ENCODE data around the gene NLGN1.
"Not testable (repeated sequence)": the region's sequence is repeated elsewhere in the genome, so short reads cannot be mapped to it uniquely, and the experiment has no call there.

Gene NLGN1

DNA sequence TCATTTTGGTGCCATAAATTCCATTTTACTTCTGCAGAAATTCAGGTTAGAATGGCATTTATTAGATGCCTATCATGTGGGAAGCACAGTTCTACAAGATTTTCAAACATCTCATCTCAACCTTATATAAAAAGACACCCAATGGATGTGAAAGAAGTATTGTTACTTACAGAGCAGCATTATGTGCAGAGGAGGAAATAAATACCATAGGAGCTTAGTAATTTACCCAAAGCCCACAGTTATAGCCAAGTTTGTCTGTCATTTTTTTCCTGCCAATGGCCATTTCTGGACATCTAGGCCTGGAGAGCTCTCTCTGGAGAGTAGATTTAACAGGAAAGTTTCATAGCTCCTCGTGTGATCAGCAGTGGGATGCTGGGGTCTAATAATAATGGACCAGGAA is 802.2 kb downstream of the NLGN1 start:
- no peak overlapping the region for H3K4me3 Mint-ChIP-seq
- H3K4me1 Mint-ChIP-seq (ENCODE audit: low read depth): no peaks in the 10 kb centered on the region
- H3K36me3 Mint-ChIP-seq (ENCODE audit: low read depth): no peaks in the 10 kb centered on the region
- H3K27me3 Mint-ChIP-seq: no peaks in the 10 kb centered on the region
- H3K9me3 Mint-ChIP-seq: no peaks in the 10 kb centered on the region
- no peak overlapping the region for H3K27ac Mint-ChIP-seq
- no peak for DNase-seq

DNA sequence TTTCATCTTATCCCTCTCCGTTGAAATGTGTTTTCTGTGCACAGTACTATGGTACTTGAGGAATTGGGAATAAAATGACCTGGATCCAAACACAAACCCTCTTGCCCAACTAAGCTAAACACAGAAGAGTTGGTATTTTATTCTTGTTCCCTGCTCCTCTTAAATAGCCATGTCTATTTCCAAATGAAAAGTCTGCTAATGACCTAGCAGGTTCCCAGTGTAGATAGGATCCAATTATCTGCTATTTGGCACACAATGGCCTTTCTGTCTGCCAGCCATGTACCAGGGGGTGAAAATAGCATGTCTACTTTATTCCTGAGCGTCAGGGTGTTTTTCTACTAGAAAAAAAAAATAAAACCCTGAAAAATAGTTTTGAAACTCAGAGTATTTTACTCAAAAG is 804.6 kb downstream of the NLGN1 start:
- DNase-seq: no peak
- no peak overlapping the region for H3K27ac Mint-ChIP-seq

DNA sequence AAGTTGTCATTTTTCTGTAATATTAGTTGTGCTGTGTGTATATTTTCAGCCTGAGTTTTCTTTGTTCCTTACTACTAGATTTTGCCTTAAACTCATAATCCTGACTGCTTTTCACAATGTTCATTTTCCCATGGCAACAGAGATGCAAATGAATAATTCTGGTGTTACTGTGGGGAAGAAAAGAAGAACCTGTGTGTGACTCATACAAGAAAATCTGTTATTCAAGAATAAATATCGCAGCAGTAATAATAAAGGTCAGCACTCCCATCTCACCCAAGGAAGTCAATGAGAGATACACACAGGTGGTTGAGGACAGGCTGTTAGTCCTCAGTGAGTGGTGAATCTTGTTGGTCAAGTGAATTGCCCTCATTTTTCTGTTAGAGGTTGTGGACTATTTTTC is 805.0 kb downstream of the NLGN1 start:
- no peaks in the 10 kb centered on the region for H3K36me3 Mint-ChIP-seq (ENCODE audit: low read depth)
- no peaks in the 10 kb centered on the region for H3K4me1 Mint-ChIP-seq (ENCODE audit: low read depth)
- DNase-seq: no peak
- H3K27ac Mint-ChIP-seq: no peak overlapping the region
- H3K27me3 Mint-ChIP-seq: no peaks in the 10 kb centered on the region
- no peaks in the 10 kb centered on the region for H3K9me3 Mint-ChIP-seq
- H3K4me3 Mint-ChIP-seq: no peak overlapping the region

More for the DNA sequence above, 804.6 kb downstream of the NLGN1 start:
- Mint-ChIP-seq H3K9me3 (no peaks in the 10 kb centered on the region), H3K36me3 (ENCODE audit: low read depth) (no peaks in the 10 kb centered on the region), H3K4me3 (no peak overlapping the region), H3K27me3 (no peaks in the 10 kb centered on the region), H3K4me1 (ENCODE audit: low read depth) (no peaks in the 10 kb centered on the region)

DNA sequence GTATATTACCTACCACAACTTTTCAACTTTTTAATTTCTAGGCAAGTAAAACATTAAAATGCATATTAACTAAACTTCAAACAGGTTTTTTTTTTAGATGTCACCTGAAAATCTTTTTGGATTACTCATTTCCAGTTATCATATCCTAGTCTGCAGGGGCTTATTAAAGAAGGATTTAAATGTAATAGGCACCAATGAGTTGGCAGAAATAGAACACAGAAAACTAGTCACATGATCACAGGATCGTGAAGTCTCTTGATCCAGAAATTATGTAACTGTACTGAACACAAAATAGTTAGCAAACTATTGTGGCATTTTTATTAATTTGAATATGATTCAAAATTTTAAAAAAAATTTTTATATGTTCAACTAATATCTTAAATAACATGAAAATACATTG is 807.2 kb downstream of the NLGN1 start:
- Mint-ChIP-seq H3K36me3 (ENCODE audit: low read depth) (no peaks in the 10 kb centered on the region), H3K9me3 (no peaks in the 10 kb centered on the region), H3K4me1 (ENCODE audit: low read depth) (no peaks in the 10 kb centered on the region), H3K27me3 (no peaks in the 10 kb centered on the region), H3K4me3 (no peak overlapping the region), H3K27ac (no peak overlapping the region)
- DNase-seq: no peak

DNA sequence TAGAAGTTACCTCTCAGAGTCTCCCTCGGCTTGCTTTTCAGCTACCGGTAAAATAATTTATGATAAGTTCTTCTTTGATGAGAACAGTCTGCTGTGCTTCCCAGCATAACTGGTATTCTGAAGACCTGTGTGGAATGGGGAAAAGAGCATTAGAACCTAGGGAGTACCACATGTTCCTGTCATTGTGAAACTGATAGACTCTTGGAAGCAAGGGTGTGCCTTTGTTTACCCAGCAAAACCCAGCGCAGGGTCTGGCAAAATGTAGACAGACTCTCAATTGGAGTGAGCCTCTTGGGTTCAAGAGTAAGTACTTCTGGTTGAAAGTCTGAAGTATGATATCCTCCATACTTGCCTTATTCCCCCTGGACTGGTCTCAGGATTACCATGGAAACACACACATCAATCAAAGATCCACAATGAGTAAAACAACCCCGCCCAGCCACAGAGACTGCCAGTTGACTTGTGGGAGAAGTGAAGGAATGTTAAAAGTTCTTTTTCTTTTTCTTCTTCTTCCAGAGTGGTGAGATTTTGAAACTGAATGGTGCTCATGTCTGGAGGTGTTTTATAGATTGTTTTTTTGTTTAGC is 809.2 kb downstream of the NLGN1 start:
- no peak for DNase-seq
- Mint-ChIP-seq H3K4me3 (no peak overlapping the region), H3K4me1 (ENCODE audit: low read depth) (no peaks in the 10 kb centered on the region), H3K36me3 (ENCODE audit: low read depth) (no peaks in the 10 kb centered on the region), H3K27me3 (no peaks in the 10 kb centered on the region), H3K27ac (no peak overlapping the region), H3K9me3 (no peaks in the 10 kb centered on the region)

DNA sequence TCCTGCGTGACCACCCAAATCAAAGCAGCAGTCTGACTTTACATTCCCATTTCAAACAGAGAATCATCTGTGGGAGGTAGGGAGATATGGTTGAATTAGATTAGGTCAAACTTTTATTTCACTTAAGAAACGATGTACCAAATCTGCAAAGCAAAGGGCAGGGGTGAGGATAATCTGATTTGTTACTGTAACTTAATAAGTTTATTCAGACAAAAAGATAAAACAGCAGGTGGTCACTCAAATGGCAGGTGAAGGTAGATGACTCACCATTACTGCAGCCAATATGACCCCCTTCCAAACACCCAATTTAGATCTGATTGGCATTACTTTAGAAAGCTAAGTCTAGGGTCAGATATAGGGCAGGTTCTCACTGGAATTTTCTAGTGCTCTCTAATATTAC is 810.6 kb downstream of the NLGN1 start:
- no peaks in the 10 kb centered on the region for H3K36me3 Mint-ChIP-seq (ENCODE audit: low read depth)
- DNase-seq: no peak
- no peaks in the 10 kb centered on the region for H3K9me3 Mint-ChIP-seq
- no peak overlapping the region for H3K4me3 Mint-ChIP-seq
- no peaks in the 10 kb centered on the region for H3K4me1 Mint-ChIP-seq (ENCODE audit: low read depth)
- no peak overlapping the region for H3K27ac Mint-ChIP-seq
- no peaks in the 10 kb centered on the region for H3K27me3 Mint-ChIP-seq

DNA sequence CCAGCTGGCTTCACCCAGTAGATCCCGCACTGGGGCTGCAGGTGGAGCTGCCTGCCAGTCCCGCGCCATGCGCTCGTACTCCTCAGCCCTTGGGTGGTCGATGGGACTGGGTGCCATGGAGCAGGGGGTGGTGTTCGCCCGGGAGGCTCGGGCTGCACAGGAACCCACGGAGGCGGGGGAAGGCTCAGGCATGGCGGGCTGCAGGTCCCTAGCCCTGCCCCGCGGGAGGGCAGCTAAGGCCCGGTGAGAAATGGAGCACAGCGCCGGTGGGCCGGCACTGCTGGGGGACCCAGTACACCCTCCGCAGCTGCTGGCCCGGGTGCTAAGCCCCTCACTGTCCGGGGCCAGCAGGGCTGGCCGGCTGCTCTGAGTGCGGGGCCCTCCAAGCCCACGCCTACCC is 814.4 kb downstream of the NLGN1 start:
- DNase-seq; H3K9me3 Mint-ChIP-seq; H3K4me3 Mint-ChIP-seq; H3K27ac Mint-ChIP-seq; H3K27me3 Mint-ChIP-seq; H3K36me3 Mint-ChIP-seq (ENCODE audit: low read depth); H3K4me1 Mint-ChIP-seq (ENCODE audit: low read depth): not testable (repeated sequence)

DNA sequence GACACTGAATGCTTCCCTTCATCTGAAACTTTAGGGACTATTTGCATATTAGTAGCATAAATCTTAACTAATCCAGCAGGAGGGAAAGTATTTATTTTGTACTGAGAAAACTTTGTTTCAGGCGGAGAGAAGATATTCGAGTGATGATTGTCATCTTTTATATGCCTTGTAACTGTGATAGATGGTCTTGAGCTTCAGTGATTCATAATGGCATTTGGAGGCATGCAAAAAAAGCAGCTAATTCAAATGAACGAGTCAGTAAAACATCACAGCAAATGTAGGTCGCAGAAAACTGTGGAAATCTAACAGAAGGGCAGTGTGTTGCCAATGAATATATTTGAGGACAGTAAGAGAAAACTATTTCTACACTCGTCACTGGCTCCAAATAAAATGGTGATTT is 817.9 kb downstream of the NLGN1 start:
- no peaks in the 10 kb centered on the region for H3K27me3 Mint-ChIP-seq
- H3K9me3 Mint-ChIP-seq: no peaks in the 10 kb centered on the region
- no peak overlapping the region for H3K4me3 Mint-ChIP-seq
- H3K36me3 Mint-ChIP-seq (ENCODE audit: low read depth): no peaks in the 10 kb centered on the region
- peaks cover 11% of the 10 kb centered on the region for H3K4me1 Mint-ChIP-seq (ENCODE audit: low read depth)
- no peak overlapping the region for H3K27ac Mint-ChIP-seq
- DNase-seq: no peak

DNA sequence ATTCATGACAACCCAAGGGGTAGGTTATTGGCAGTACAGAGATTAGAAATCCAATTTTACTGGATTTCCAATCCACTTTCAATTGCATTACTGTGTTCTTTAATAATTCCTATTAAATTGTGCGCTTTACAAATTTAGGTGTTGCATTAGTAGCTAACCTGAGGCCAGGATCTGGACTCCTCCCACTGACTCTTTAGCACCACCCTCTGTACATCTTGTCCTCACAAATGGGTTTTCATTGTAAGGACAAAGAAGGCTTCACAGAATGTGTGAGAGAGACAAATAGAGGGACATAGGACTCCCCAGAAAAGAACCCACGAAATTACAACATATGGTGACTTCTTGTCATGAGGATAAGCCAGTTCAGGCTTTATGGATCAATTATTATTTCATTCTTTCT is 818.5 kb downstream of the NLGN1 start:
- no peaks in the 10 kb centered on the region for H3K9me3 Mint-ChIP-seq
- H3K4me1 Mint-ChIP-seq (ENCODE audit: low read depth): peaks cover 11% of the 10 kb centered on the region
- H3K4me3 Mint-ChIP-seq: no peak overlapping the region
- no peak overlapping the region for H3K27ac Mint-ChIP-seq
- DNase-seq: no peak
- H3K36me3 Mint-ChIP-seq (ENCODE audit: low read depth): no peaks in the 10 kb centered on the region
- H3K27me3 Mint-ChIP-seq: no peaks in the 10 kb centered on the region

DNA sequence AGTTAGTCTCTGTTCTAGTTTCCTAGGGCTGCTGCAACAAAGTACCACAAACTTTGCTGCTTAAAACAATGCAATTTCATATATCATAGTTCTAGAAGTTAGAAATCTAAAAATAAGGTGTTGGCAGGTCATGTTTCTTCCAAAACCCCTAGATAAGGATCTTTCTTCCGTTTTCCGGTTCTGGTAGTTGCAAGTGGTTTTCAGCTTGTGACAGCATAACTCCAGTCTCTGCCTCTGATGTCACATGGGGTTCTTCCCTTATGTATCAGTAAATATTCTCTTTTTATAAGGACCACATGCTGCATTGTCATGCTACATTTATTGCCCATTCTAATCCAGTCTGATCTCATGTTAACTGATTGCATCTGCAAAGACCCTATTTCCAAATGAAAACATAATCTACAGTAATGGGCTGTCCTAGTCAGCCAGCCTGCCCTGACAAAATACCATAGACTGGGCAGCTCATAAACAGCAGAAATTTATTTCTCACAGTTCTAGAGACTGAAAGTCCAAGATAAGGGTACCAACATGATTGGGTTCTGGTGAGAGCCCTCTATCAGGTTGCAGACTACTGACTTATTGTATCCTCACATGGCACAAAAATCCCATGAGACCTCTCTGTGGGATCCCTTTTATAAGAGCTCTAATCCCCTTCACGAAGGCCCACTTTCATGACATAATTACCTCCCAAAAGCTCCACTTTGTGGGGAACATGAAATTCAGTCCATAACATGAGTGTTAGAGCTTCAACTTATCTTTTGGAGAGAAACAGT is 819.6 kb downstream of the NLGN1 start:
- Mint-ChIP-seq H3K4me3 (no peak overlapping the region), H3K9me3 (no peaks in the 10 kb centered on the region), H3K27ac (no peak overlapping the region), H3K27me3 (no peaks in the 10 kb centered on the region), H3K4me1 (ENCODE audit: low read depth) (peaks cover 11% of the 10 kb centered on the region), H3K36me3 (ENCODE audit: low read depth) (no peaks in the 10 kb centered on the region)
- DNase-seq: no peak

DNA sequence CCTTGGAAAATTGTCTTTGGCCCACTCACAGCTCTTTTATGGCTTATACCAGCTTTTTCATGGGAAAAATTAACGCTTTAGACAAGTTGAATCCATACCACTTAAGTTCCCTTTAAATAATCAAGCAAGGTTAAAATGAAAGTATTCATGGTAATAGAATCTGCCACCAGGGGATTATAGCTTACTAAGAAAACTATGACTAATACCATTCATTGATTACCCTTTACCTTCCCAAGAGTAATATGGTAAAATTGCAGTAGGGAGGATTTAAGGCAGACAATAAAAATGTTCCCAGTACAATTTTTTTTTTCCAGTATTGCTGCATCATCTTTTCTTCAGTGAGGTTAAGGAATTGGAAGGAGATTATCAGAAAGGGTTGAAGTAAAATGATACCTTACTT is 820.5 kb downstream of the NLGN1 start:
- H3K36me3 Mint-ChIP-seq (ENCODE audit: low read depth): no peaks in the 10 kb centered on the region
- no peak for DNase-seq
- H3K4me3 Mint-ChIP-seq: no peak overlapping the region
- peaks cover 11% of the 10 kb centered on the region for H3K4me1 Mint-ChIP-seq (ENCODE audit: low read depth)
- H3K9me3 Mint-ChIP-seq: no peaks in the 10 kb centered on the region
- no peak overlapping the region for H3K27ac Mint-ChIP-seq
- H3K27me3 Mint-ChIP-seq: no peaks in the 10 kb centered on the region

DNA sequence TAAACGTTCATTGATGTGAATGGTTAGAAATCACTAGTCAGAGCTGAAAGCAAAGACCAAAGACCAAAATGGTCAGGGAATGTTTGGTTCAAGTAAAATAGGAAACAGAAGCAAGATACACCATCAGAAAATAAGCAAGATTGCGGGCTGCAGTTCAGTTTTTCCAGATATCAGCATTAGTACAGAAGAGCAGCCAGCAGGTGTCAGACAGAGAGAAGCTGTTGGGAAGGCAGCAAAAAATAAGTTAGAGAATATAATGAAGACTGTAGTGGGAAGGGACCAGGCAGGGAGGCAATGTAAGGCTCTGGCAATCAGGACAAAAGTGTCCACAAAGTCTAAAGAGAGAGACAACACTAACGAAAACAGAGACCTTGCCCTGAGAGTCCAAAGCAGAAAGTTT is 822.2 kb downstream of the NLGN1 start:
- Mint-ChIP-seq H3K36me3 (ENCODE audit: low read depth) (no peaks in the 10 kb centered on the region), H3K27me3 (no peaks in the 10 kb centered on the region), H3K4me1 (ENCODE audit: low read depth) (peaks cover 11% of the 10 kb centered on the region), H3K4me3 (no peak overlapping the region), H3K27ac (no peak overlapping the region), H3K9me3 (no peaks in the 10 kb centered on the region)
- no peak for DNase-seq

DNA sequence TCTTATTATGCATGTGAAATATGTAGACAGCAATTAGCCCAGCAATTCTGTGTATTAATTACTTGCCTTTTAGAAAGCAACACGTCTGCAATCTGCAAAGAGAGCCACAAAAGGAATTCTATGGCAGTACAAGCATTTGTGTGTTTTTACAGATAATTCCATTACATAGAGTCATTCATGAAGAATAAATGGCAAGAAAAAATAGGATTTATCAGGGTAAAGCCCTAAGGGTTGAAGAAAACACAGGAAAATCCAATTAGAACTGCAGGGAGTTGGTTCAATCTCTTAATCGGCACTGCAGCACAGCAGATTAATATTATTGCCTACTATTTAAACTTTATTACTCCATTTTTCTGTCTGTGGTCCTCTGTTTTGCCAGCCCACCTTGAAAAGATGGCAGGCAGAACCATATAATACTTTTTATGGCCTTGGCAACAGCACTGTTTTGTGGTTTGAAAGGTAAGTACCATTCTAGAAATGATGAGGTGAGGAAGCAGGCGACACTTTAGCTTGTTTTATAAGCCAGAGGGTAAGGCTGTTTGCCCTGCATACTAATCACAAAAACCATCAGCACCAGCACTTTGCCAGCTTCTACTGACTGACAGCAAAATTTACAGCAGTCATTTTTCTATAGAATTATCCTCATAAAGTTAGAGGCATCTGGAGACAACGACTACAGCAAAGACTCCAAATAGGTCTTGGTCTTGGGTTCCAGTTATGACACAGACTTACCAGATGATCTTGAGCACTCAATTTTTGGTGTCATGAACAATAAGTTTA is 823.4 kb downstream of the NLGN1 start:
- H3K27me3 Mint-ChIP-seq: no peaks in the 10 kb centered on the region
- H3K4me1 Mint-ChIP-seq (ENCODE audit: low read depth): peaks cover 11% of the 10 kb centered on the region
- DNase-seq: no peak

DNA sequence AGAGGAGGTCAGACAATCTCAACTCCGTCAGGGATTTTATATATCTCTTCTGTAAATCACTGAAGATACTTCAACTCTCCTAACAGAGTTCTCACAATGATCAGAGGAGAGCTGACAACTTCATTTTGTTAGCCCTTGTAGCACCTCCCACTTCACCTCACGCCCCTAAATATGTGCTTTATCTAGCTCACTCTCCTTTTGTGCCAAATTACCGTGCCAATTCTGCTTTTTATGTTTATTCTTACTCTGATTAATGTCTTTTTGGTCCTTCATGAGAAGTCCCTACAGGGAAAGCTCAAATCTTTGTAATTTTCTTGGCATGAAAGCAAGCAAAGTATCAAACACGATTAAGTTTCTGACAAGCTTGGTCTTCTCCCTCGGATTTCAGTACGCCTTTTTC is 825.5 kb downstream of the NLGN1 start:
- no peak for DNase-seq
- Mint-ChIP-seq H3K27me3 (no peaks in the 10 kb centered on the region), H3K27ac (no peak overlapping the region), H3K4me3 (no peak overlapping the region), H3K9me3 (no peaks in the 10 kb centered on the region), H3K36me3 (ENCODE audit: low read depth) (no peaks in the 10 kb centered on the region), H3K4me1 (ENCODE audit: low read depth) (no peaks in the 10 kb centered on the region)

More for the DNA sequence above, 823.4 kb downstream of the NLGN1 start:
- Mint-ChIP-seq H3K36me3 (ENCODE audit: low read depth) (no peaks in the 10 kb centered on the region), H3K27ac (no peak overlapping the region), H3K4me3 (no peak overlapping the region), H3K9me3 (no peaks in the 10 kb centered on the region)

DNA sequence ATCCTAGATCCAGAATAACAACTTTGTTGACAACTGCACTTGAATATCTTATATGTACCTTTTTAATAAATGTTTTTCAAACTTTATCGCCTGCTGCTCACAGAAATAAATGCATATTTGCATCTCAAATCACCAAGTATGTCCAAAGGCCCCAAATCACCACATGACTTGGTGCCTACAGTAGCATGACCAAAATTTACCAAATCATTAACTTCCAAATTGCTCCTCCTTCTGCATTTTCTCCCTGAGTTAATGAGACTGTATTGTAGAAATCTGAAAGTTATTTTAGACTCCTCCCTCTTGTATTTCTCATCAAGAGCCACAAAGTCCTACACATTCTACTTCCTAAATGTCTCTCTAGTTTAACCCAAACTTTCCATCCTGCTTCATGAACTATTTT is 826.1 kb downstream of the NLGN1 start:
- no peak for DNase-seq
- no peaks in the 10 kb centered on the region for H3K27me3 Mint-ChIP-seq
- H3K4me1 Mint-ChIP-seq (ENCODE audit: low read depth): no peaks in the 10 kb centered on the region
- H3K4me3 Mint-ChIP-seq: no peak overlapping the region
- H3K27ac Mint-ChIP-seq: no peak overlapping the region
- no peaks in the 10 kb centered on the region for H3K36me3 Mint-ChIP-seq (ENCODE audit: low read depth)
- H3K9me3 Mint-ChIP-seq: no peaks in the 10 kb centered on the region

All from activated T-cell treated with anti-CD3 and anti-CD28 coated beads, Interleukin-2, amount 50 U/mL, for 24 hours (primary cell).